ENCODE measurements around the gene RBM20. TPM values are rescaled to one million over a fixed set of nuclear protein-coding genes. Genes with fewer than 3 reads are reported as not detected.

The RBM20 gene
- total RNA-seq, 1 donor from 2014 or later: 101 TPM

DNA sequence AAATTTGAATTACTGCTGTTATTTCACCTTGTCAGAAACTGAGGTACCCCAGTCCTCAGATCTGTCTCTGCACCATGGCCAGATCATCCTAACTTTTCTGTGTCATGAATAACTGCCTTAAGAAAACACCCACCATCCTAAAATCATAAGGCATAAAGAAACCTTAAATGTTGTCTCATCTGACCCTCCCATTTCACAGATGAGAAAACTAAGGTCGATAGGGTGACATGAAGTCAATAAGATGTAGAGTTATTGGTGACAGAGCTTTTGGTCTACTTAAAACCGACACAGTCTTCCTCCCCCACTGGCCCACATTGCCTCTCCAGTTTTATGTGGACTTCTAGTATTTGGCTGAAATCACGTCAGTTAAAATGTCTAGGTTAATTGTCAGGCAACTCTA, 126.1 kb downstream of the RBM20 start:
- no peaks in the 10 kb centered on the region for H3K9me3 ChIP-seq (replicated peaks)
- DNase-seq: no peak
- no peaks in the 10 kb centered on the region for H3K36me3 ChIP-seq
- intact Hi-C loops (cut with micrococcal nuclease): no loop called here
- no peaks in the 10 kb centered on the region for H3K27me3 ChIP-seq (ENCODE audit: low read depth)
- H3K27ac ChIP-seq (replicated peaks): peak overlapping the region; percentile 85
- H3K4me1 ChIP-seq: peaks cover 59% of the 10 kb centered on the region
- TF ChIP-seq, protein P1, sequence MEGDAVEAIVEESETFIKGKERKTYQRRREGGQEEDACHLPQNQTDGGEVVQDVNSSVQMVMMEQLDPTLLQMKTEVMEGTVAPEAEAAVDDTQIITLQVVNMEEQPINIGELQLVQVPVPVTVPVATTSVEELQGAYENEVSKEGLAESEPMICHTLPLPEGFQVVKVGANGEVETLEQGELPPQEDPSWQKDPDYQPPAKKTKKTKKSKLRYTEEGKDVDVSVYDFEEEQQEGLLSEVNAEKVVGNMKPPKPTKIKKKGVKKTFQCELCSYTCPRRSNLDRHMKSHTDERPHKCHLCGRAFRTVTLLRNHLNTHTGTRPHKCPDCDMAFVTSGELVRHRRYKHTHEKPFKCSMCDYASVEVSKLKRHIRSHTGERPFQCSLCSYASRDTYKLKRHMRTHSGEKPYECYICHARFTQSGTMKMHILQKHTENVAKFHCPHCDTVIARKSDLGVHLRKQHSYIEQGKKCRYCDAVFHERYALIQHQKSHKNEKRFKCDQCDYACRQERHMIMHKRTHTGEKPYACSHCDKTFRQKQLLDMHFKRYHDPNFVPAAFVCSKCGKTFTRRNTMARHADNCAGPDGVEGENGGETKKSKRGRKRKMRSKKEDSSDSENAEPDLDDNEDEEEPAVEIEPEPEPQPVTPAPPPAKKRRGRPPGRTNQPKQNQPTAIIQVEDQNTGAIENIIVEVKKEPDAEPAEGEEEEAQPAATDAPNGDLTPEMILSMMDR (IDR thresholded peaks at IDR 0.05; ENCODE audit: borderline replicate concordance): no peak
- no peak overlapping the region for H3K4me3 ChIP-seq

DNA sequence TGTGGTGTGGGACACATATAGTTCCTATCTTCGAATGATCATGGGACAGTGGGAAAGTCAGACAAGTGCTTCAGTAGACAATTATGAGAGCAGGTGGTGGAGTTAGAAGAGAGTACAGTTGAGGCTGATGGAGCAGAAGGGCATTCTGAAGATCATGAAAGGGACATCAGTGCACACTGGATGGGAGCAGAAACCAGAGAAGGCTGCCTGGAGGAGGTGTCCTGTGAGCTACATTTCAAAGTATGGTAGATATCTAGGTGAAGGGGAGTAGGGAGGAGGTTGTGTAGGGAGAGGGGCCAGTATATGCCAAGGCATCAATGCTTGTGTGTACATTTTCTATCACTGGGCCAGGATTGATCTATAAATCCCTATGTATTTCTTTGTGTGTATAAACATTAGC, 127.3 kb downstream of the RBM20 start:
- H3K4me1 ChIP-seq: peaks cover 71% of the 10 kb centered on the region
- H3K4me3 ChIP-seq: no peak overlapping the region
- DNase-seq: no peak
- intact Hi-C loops (cut with micrococcal nuclease): no loop called here
- H3K36me3 ChIP-seq: no peaks in the 10 kb centered on the region
- no peaks in the 10 kb centered on the region for H3K27me3 ChIP-seq (ENCODE audit: low read depth)
- no peaks in the 10 kb centered on the region for H3K9me3 ChIP-seq (replicated peaks)
- TF ChIP-seq, protein P1 (IDR thresholded peaks at IDR 0.05; ENCODE audit: borderline replicate concordance): no peak
- peak overlapping the region; percentile 85 for H3K27ac ChIP-seq (replicated peaks)

- Histone ChIP-seq H3K4me3 (no peak overlapping the region), H3K36me3 (no peaks in the 10 kb centered on the region), H3K4me1 (peaks cover 76% of the 10 kb centered on the region), H3K27me3 (ENCODE audit: low read depth) (no peaks in the 10 kb centered on the region), H3K27ac (replicated peaks) (peak overlapping the region; percentile 85), H3K9me3 (replicated peaks) (no peaks in the 10 kb centered on the region)
- intact Hi-C loops (cut with micrococcal nuclease): no loop called here
- TF ChIP-seq, protein P1 (IDR thresholded peaks at IDR 0.05; ENCODE audit: borderline replicate concordance): no peak
- no peak for DNase-seq
These were observed 127.9 kb downstream of the RBM20 start for GRCh38 chr10:110771991-110772390.

- peaks cover 82% of the 10 kb centered on the region for H3K4me1 ChIP-seq
These were observed 128.4 kb downstream of the RBM20 start for GRCh38 chr10:110772454-110773025.

GRCh38 chr10:110773693-110774068, 129.5 kb downstream of the RBM20 start:
- Histone ChIP-seq H3K9me3 (replicated peaks) (no peaks in the 10 kb centered on the region), H3K27ac (replicated peaks) (peak overlapping the region; percentile 85), H3K4me1 (peaks cover 92% of the 10 kb centered on the region), H3K4me3 (no peak overlapping the region), H3K36me3 (no peaks in the 10 kb centered on the region), H3K27me3 (ENCODE audit: low read depth) (no peaks in the 10 kb centered on the region)
- intact Hi-C loops (cut with micrococcal nuclease): no loop called here
- no peak for DNase-seq
- TF ChIP-seq, protein P1 (IDR thresholded peaks at IDR 0.05; ENCODE audit: borderline replicate concordance): no peak

More at GRCh38 chr10:110772454-110773025, 128.4 kb downstream of the RBM20 start:
- DNase-seq: no peak
- Histone ChIP-seq H3K9me3 (replicated peaks) (no peaks in the 10 kb centered on the region), H3K36me3 (no peaks in the 10 kb centered on the region), H3K27me3 (ENCODE audit: low read depth) (no peaks in the 10 kb centered on the region), H3K4me3 (no peak overlapping the region), H3K27ac (replicated peaks) (peak overlapping the region; percentile 85)
- TF ChIP-seq, protein P1 (IDR thresholded peaks at IDR 0.05; ENCODE audit: borderline replicate concordance): no peak
- intact Hi-C loops (cut with micrococcal nuclease): no loop called here

Measured in left ventricle myocardium inferior (tissue), 1 donor.